Gastroesophageal sphincter (tissue), 4 donors: Measurements from ENCODE around the gene UNC119B. TPM values are rescaled to one million over a fixed set of nuclear protein-coding genes. Genes with fewer than 3 reads are reported as not detected.

Experiments
- ATAC-seq: fragments of 150-250 bp; one replicate; pipeline ENCODE4 v1.9.1; 2016; ENCODE audit warnings: mild to moderate bottlenecking, moderate library complexity
- H3K27ac ChIP-seq, 4 donors: fragments of 200-600 bp; sonication (generic) in 3 of 4; 1 replicate in 3 of 4; 2 replicates in 1 of 4; pipeline ENCODE4 v1.5.1; 2016 to 2019
- H3K27me3 ChIP-seq: fragments of 200-600 bp; sonication (generic); one replicate; pipeline ENCODE4 v1.5.1; 2019
- H3K36me3 ChIP-seq, 2 donors: fragments of 200-600 bp; sonication (generic); one replicate each; pipeline ENCODE4 v1.5.1; 2019; ENCODE audit warnings: control low read depth in 1 of 2
- H3K4me1 ChIP-seq, 3 donors: fragments of 200-600 bp; sonication (generic); 1 replicate in 2 of 3; 2 replicates in 1 of 3; pipeline ENCODE4 v1.5.1; 2016 to 2019; ENCODE audit warnings: control low read depth in 2 of 3
- H3K4me3 ChIP-seq, 2 donors: fragments of 200-600 bp; sonication (generic); one replicate each; pipeline ENCODE4 v1.5.1; 2019; ENCODE audit warnings: mild to moderate bottlenecking in 1 of 2, moderate library complexity in 1 of 2
- H3K9me3 ChIP-seq, 3 donors: fragments of 200-600 bp; sonication (generic); one replicate each; pipeline ENCODE4 v1.5.1; 2017 to 2019; ENCODE audit warnings: control low read depth in 2 of 3
- CTCF ChIP-seq, 4 experiments: fragments of 200-600 bp in 2 of 4; fragments of 450-650 bp in 2 of 4; sonication (generic) in 1 of 4; IDR thresholded peaks; one replicate each; pipeline ENCODE4 v1.5.1; 2017 to 2019; ENCODE audit warnings: antibody characterized with exemption in 4 of 4, mild to moderate bottlenecking in 2 of 4, moderate library complexity in 2 of 4
- EP300 ChIP-seq: sonication (generic); formaldehyde crosslinking; IDR thresholded peaks from one replicate; pipeline ENCODE4 v1.6.1; 2017; ENCODE audit warnings: antibody characterized with exemption, mild to moderate bottlenecking
- POLR2A ChIP-seq, 2 donors: fragments of 450-650 bp; IDR thresholded peaks; one replicate each; pipeline ENCODE4 v1.6.1; 2017; ENCODE audit warnings: antibody characterized with exemption in 2 of 2, mild to moderate bottlenecking in 2 of 2, moderate library complexity in 1 of 2
- POLR2AphosphoS5 ChIP-seq: sonication (generic); formaldehyde crosslinking; IDR thresholded peaks from one replicate; pipeline ENCODE4 v1.6.1; 2017; ENCODE audit warnings: antibody characterized with exemption
- WGBS, 2 donors: methylation state at CpG; one replicate each; pipeline ENCODE4 v1.1.5; 2018; ENCODE audit warnings: low coverage in 1 of 2; 5-methylcytosine and 5-hydroxymethylcytosine counted together
- total RNA-seq, 4 donors: library from RNA; depleted of rRNA; stranded (reverse); fragments of >200 nt; gene quantifications; one replicate each; pipeline ENCODE4 v1.1.0, GENCODE V29; 2016

The UNC119B gene
- total RNA-seq, 4 donors from 2014 or later, result 21.8 to 33.3 (median 27.8) TPM

GRCh38 chr12:120757949-120758348, 47.7 kb downstream of the UNC119B start:
- H3K4me1 ChIP-seq, result peaks cover 0 to 18% (median 0%) of the 10 kb centered on the region in 3 donors
- ATAC-seq, result no peak
- no peak overlapping the region for H3K4me3 ChIP-seq
- 100% methylated on average over 3 of the region's 6 CpGs; no CpG with 5 or more reads in 1 of the 2 donors for WGBS, 2 donors
- H3K36me3 ChIP-seq, result peaks cover 0 to 27% of the 10 kb centered on the region in 2 donors
- H3K9me3 ChIP-seq, result no peaks in the 10 kb centered on the region
- no peak overlapping the region for H3K27ac ChIP-seq
- no peak for TF ChIP-seq POLR2A (IDR thresholded peaks at IDR 0.05)
- no peak for TF ChIP-seq POLR2AphosphoS5
- H3K27me3 ChIP-seq, result no peaks in the 10 kb centered on the region

- Histone ChIP-seq H3K4me3 (no peak overlapping the region), H3K9me3 (no peaks in the 10 kb centered on the region), H3K27me3 (no peaks in the 10 kb centered on the region), H3K27ac (no peak overlapping the region), H3K4me1 (peaks cover 0 to 18% (median 0%) of the 10 kb centered on the region in 3 donors), H3K36me3 (peaks cover 0 to 37% of the 10 kb centered on the region in 2 donors)
- ATAC-seq, result no peak
- 80 to 87% methylated on average over 6 to 7 of the region's 7 CpGs for whole genome bisulfite sequencing, 2 donors
- no peak for TF ChIP-seq CTCF (IDR thresholded peaks at IDR 0.05)
- no peak for TF ChIP-seq EP300
- TF ChIP-seq POLR2AphosphoS5, result no peak
- no peak for TF ChIP-seq POLR2A (IDR thresholded peaks at IDR 0.05)
These were observed 48.7 kb downstream of the UNC119B start for GRCh38 chr12:120758798-120759590.

GRCh38 chr12:120759591-120760348, 49.5 kb downstream of the UNC119B start:
- Histone ChIP-seq H3K9me3 (no peaks in the 10 kb centered on the region), H3K4me3 (no peak overlapping the region), H3K4me1 (peaks cover 0 to 18% (median 0%) of the 10 kb centered on the region in 3 donors), H3K27me3 (no peaks in the 10 kb centered on the region), H3K36me3 (peaks cover 0 to 45% of the 10 kb centered on the region in 2 donors), H3K27ac (no peak overlapping the region)
- WGBS, 2 donors, result 80% methylated on average over 3 to 10 of the region's 27 CpGs
- no peak for ATAC-seq
- TF ChIP-seq POLR2A (IDR thresholded peaks at IDR 0.05), result no peak
- no peak for TF ChIP-seq EP300
- no peak for TF ChIP-seq CTCF (IDR thresholded peaks at IDR 0.05)
- no peak for TF ChIP-seq POLR2AphosphoS5

- Histone ChIP-seq H3K36me3 (peaks cover 0 to 53% of the 10 kb centered on the region in 2 donors), H3K4me3 (no peak overlapping the region), H3K27me3 (no peaks in the 10 kb centered on the region), H3K9me3 (no peaks in the 10 kb centered on the region), H3K27ac (peak overlapping the region in 3 of 4 donors; percentile 65 to 74 (median 73)), H3K4me1 (peaks cover 0 to 18% (median 0%) of the 10 kb centered on the region in 3 donors)
- ATAC-seq, result no peak
- TF ChIP-seq POLR2A (IDR thresholded peaks at IDR 0.05) (no peak), POLR2AphosphoS5 (no peak), EP300 (no peak), CTCF (IDR thresholded peaks at IDR 0.05) (no peak)
- WGBS, 2 donors, result 87 to 93% methylated on average over 14 of the region's 21 CpGs
These were observed 50.3 kb downstream of the UNC119B start for GRCh38 chr12:120760349-120761254.
